Colonic mucosa (tissue), 4 donors: ENCODE data around the gene SIT1. TPM values are rescaled to one million over a fixed set of nuclear protein-coding genes. Genes with fewer than 3 reads are reported as not detected.
A peak's percentile ranks its signal among the peaks of the same experiment; 100 is the strongest.

Experiments
- DNase-seq: peaks from one replicate; pipeline ENCODE4 v3.0.0-alpha.2; 2020
- H3K27ac ChIP-seq: fragments of 200-600 bp; one replicate; pipeline ENCODE4 v1.8.0; 2021
- H3K27me3 ChIP-seq: fragments of 200-600 bp; one replicate; pipeline ENCODE4 v1.8.0; 2021
- H3K36me3 ChIP-seq: fragments of 200-600 bp; one replicate; pipeline ENCODE4 v1.8.0; 2021
- H3K4me1 ChIP-seq: fragments of 200-600 bp; one replicate; pipeline ENCODE4 v1.8.0; 2021; ENCODE audit warnings: mild to moderate bottlenecking
- H3K4me3 ChIP-seq: fragments of 200-600 bp; one replicate; pipeline ENCODE4 v1.8.0; 2021
- H3K9ac ChIP-seq, 2 donors: one replicate each; pipeline ENCODE4 v1.7.0; 2013; ENCODE audit warnings: control low read depth in 2 of 2, low read depth in 2 of 2, low read length in 2 of 2
- H3K9me3 ChIP-seq: fragments of 200-600 bp; one replicate; pipeline ENCODE4 v1.8.0; 2021
- intact Hi-C: fragments of 100-400 bp; cut with DNase I; formaldehyde crosslinking; loops from one replicate; pipeline ENCODE4 v1.14.1; 2022
- total RNA-seq, 2 donors: library from RNA; stranded (reverse); fragmentation: NEBNext Ultra II Directional in 1 of 2; extraction: Animal tissue kit (Norgen Biotek cat#: 25700) in 1 of 2; gene quantifications; one replicate each; pipeline ENCODE4 v1.2.1, GENCODE V29; 2021
- TF ChIP-seq, protein P1 (sequence below): fragments of 200-600 bp; IDR thresholded peaks from one replicate; pipeline ENCODE4 v1.8.0; 2022; ENCODE audit warnings: antibody characterized with exemption, mild to moderate bottlenecking
- donor health status: healthy.
- donor health status: DM: no; HTN: no; CAD: no.
- donor health status: DM: no; HTN: no; CAD: no.

The SIT1 gene
- total RNA-seq, 2 donors from 2014 or later = 0.67 to 1.0 TPM

DNA sequence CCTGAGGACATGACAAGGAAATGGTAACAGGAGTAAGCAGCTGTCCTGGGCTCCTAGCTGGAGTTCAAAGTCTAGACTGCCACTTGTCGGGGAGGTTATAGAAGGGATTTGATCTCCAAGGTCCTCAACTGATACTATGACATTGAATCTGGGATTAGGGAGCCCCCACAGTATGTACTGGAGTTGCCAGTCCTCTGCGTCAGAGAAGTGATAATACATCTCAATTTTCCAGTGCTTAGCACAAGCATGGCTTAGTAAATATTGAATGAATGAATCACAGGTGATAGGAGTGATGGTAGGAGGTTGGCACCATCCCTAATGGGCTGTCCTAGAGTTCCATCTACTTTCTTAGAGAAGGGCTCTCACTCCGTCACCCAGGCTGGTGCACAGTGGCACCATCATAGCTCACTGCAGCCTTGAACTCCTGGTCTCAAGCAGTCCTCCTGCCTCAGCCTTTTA is 45.2 kb upstream of the SIT1 start:
- DNase-seq = no peak
- Histone ChIP-seq H3K9me3 (no peaks in the 10 kb centered on the region), H3K36me3 (peaks cover 29% of the 10 kb centered on the region), H3K4me3 (no peak overlapping the region), H3K9ac (no peak overlapping the region), H3K4me1 (no peaks in the 10 kb centered on the region), H3K27ac (no peak overlapping the region), H3K27me3 (no peaks in the 10 kb centered on the region)
- intact Hi-C loops = no loop called here
- TF ChIP-seq, protein P1, sequence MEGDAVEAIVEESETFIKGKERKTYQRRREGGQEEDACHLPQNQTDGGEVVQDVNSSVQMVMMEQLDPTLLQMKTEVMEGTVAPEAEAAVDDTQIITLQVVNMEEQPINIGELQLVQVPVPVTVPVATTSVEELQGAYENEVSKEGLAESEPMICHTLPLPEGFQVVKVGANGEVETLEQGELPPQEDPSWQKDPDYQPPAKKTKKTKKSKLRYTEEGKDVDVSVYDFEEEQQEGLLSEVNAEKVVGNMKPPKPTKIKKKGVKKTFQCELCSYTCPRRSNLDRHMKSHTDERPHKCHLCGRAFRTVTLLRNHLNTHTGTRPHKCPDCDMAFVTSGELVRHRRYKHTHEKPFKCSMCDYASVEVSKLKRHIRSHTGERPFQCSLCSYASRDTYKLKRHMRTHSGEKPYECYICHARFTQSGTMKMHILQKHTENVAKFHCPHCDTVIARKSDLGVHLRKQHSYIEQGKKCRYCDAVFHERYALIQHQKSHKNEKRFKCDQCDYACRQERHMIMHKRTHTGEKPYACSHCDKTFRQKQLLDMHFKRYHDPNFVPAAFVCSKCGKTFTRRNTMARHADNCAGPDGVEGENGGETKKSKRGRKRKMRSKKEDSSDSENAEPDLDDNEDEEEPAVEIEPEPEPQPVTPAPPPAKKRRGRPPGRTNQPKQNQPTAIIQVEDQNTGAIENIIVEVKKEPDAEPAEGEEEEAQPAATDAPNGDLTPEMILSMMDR = no peak

DNA sequence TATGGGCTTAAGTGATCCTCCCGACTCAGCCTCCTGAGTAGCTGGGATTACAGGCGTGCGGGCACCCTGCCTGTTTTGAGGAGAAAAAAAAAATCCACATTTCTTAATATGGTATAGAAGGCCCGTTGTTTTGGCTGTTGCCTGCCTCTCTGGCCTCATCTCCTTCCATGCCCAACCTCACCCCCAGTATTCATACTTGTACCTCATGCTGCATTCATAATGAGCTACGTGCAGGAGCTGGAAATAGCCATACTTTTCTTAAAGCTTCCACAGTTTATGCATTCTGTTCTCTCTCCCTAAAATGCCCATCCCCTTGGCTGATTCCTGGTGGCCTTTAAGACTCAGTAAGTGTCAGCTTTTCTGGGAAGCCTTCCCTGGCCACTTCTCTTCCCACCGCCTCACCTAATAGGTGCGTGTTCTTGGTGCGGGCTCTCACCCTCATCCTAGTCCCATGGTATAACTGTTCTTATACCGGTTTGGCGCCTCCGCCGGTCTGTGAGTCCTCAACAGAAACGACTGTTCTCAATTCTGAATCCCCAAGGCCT is 41.1 kb upstream of the SIT1 start:
- Histone ChIP-seq H3K27me3 (no peaks in the 10 kb centered on the region), H3K9me3 (no peaks in the 10 kb centered on the region), H3K9ac (no peak overlapping the region), H3K36me3 (no peaks in the 10 kb centered on the region), H3K4me3 (no peak overlapping the region), H3K4me1 (no peaks in the 10 kb centered on the region), H3K27ac (peak overlapping the region; percentile 82)
- intact Hi-C loops = no loop called here
- TF ChIP-seq, protein P1 = no peak
- DNase-seq = no peak

GRCh38 chr9:35691334-35691650 is 40.6 kb upstream of the SIT1 start:
- no peaks in the 10 kb centered on the region for H3K4me1 ChIP-seq
- peak overlapping the region; percentile 82 for H3K27ac ChIP-seq
- no peaks in the 10 kb centered on the region for H3K27me3 ChIP-seq
- peak overlapping the region; percentile 55 for H3K4me3 ChIP-seq
- TF ChIP-seq, protein P1 = no peak
- DNase-seq = no peak
- H3K36me3 ChIP-seq = no peaks in the 10 kb centered on the region
- H3K9me3 ChIP-seq = no peaks in the 10 kb centered on the region
- peak overlapping the region; percentile 46 to 78 for H3K9ac ChIP-seq
- intact Hi-C loops = no loop called here

- Histone ChIP-seq H3K4me1 (no peaks in the 10 kb centered on the region), H3K9ac (peak overlapping the region; percentile 73 to 78)
Measured at GRCh38 chr9:35690614-35691333, 40.0 kb upstream of the SIT1 start.

GRCh38 chr9:35690294-35690613 is 39.5 kb upstream of the SIT1 start:
- Histone ChIP-seq H3K27ac (peak overlapping the region; percentile 82), H3K9ac (peak overlapping the region; percentile 57 to 58), H3K36me3 (no peaks in the 10 kb centered on the region), H3K9me3 (no peaks in the 10 kb centered on the region), H3K27me3 (no peaks in the 10 kb centered on the region), H3K4me1 (no peaks in the 10 kb centered on the region), H3K4me3 (peak overlapping the region; percentile 55)
- DNase-seq = no peak
- intact Hi-C loops = no loop called here
- TF ChIP-seq, protein P1 = no peak

More at GRCh38 chr9:35690614-35691333, 40.0 kb upstream of the SIT1 start:
- DNase-seq = peak; percentile 73
- H3K27me3 ChIP-seq = no peaks in the 10 kb centered on the region
- TF ChIP-seq, protein P1 = no peak
- no peaks in the 10 kb centered on the region for H3K36me3 ChIP-seq
- intact Hi-C loops = no loop called here
- H3K27ac ChIP-seq = peak overlapping the region; percentile 82
- H3K9me3 ChIP-seq = no peaks in the 10 kb centered on the region
- H3K4me3 ChIP-seq = peak overlapping the region; percentile 55
